HepG2 (cell line): ENCODE results near the gene ARPC1A. TPM values are rescaled to one million over a fixed set of nuclear protein-coding genes. Genes with fewer than 3 reads are reported as not detected.

Source experiments
- ARNT ChIP-seq: fragments of 450-650 bp; IDR thresholded peaks from 2 replicates; pipeline ENCODE4 v1.6.1; 2017
- CBX1 ChIP-seq: IDR thresholded peaks from one replicate; pipeline ENCODE4 v1.6.1; 2016; ENCODE audit warnings: antibody characterized with exemption, low read depth
- CREB3 ChIP-seq: sonication (generic); formaldehyde crosslinking; IDR thresholded peaks from 2 replicates; pipeline ENCODE4 v1.5.0; 2020; ENCODE audit warnings: missing genetic modification reagents
- DMAP1 ChIP-seq: IDR thresholded peaks from 2 replicates; pipeline ENCODE4 v1.6.1; 2016
- DNMT3B ChIP-seq: conservative IDR thresholded peaks from 2 replicates; pipeline ENCODE4 v1.6.1; 2016; ENCODE audit warnings: missing biosample characterization, control low read depth
- FLYWCH1 ChIP-seq: sonication (generic); formaldehyde crosslinking; IDR thresholded peaks from 2 replicates; pipeline ENCODE4 v1.8.1; 2023; ENCODE audit warnings: mild to moderate bottlenecking, missing genetic modification reagents
- GMEB2 ChIP-seq: IDR thresholded peaks from 2 replicates; pipeline ENCODE4 v1.6.1; 2016; ENCODE audit warnings: missing biosample characterization, missing genetic modification reagents, low read depth
- HDAC6 ChIP-seq: fragments of 200-600 bp; sonication (generic); IDR thresholded peaks from 2 replicates; pipeline ENCODE4 v1.7.0; 2017; ENCODE audit warnings: mild to moderate bottlenecking, antibody characterized with exemption, low read length, low read depth
- HIVEP1 ChIP-seq: sonication (generic); formaldehyde crosslinking; IDR thresholded peaks from 2 replicates; pipeline ENCODE4 v1.4.0; 2020; ENCODE audit warnings: mild to moderate bottlenecking, missing genetic modification reagents
- HNRNPUL1 ChIP-seq: fragments of 200-400 bp; formaldehyde crosslinking; IDR thresholded peaks from 2 replicates; pipeline ENCODE4 v1.6.1; 2017; ENCODE audit warnings: low read depth, mild to moderate bottlenecking, low read length, moderate library complexity
- HOXA7 ChIP-seq: sonication (generic); formaldehyde crosslinking; IDR thresholded peaks from 2 replicates; pipeline ENCODE4 v1.8.1; 2022; ENCODE audit warnings: mild to moderate bottlenecking, missing genetic modification reagents, moderate library complexity
- KAT8 ChIP-seq: IDR thresholded peaks from 2 replicates; pipeline ENCODE4 v1.6.1; 2016; ENCODE audit warnings: missing genetic modification reagents, missing compliant biosample characterization
- MEF2D ChIP-seq: sonication (generic); formaldehyde crosslinking; IDR thresholded peaks from 2 replicates; pipeline ENCODE4 v1.5.1; 2020; ENCODE audit warnings: mild to moderate bottlenecking, missing genetic modification reagents
- NR2F1 ChIP-seq, 2 experiments: fragments of 450-650 bp in 1 of 2; formaldehyde crosslinking in 1 of 2; IDR thresholded peaks; 2 replicates each; pipeline versions ENCODE4 v1.5.0 to v1.6.1; 2016 to 2020; ENCODE audit warnings: mild to moderate bottlenecking in 1 of 2, missing compliant biosample characterization in 1 of 2, missing genetic modification reagents in 1 of 2, moderate library complexity in 1 of 2
- RXRB ChIP-seq: IDR thresholded peaks from 2 replicates; pipeline ENCODE4 v1.6.1; 2016; ENCODE audit warnings: borderline replicate concordance, missing genetic modification reagents, missing compliant biosample characterization
- SP5 ChIP-seq: IDR thresholded peaks from 2 replicates; pipeline ENCODE4 v1.6.1; 2016; ENCODE audit warnings: low read depth, borderline replicate concordance
- TERF1 ChIP-seq: sonication (generic); formaldehyde crosslinking; IDR thresholded peaks from 2 replicates; pipeline ENCODE4 v1.8.0; 2022; ENCODE audit warnings: mild to moderate bottlenecking, missing genetic modification reagents, moderate library complexity
- TMF1 ChIP-seq: sonication (generic); formaldehyde crosslinking; IDR thresholded peaks from 2 replicates; pipeline ENCODE4 v1.8.1; 2022; ENCODE audit warnings: low read depth, missing genetic modification reagents
- U2AF2 ChIP-seq: fragments of 200-400 bp; formaldehyde crosslinking; IDR thresholded peaks from 2 replicates; pipeline ENCODE4 v1.6.1; 2017; ENCODE audit warnings: low read depth, mild to moderate bottlenecking, low read length
- ZFYVE20 ChIP-seq: sonication (generic); formaldehyde crosslinking; IDR thresholded peaks from 2 replicates; pipeline ENCODE4 v1.8.0; 2023; ENCODE audit warnings: low read depth, mild to moderate bottlenecking, moderate library complexity, missing genetic modification reagents, borderline replicate concordance
- ZNF180 ChIP-seq: sonication (generic); formaldehyde crosslinking; IDR thresholded peaks from 2 replicates; pipeline ENCODE4 v1.4.0; 2020; ENCODE audit warnings: low read depth, missing genetic modification reagents, borderline replicate concordance
- ZNF205 ChIP-seq: IDR thresholded peaks from 2 replicates; pipeline ENCODE4 v1.6.1; 2018; ENCODE audit warnings: missing biosample characterization, missing genetic modification reagents
- ZNF280B ChIP-seq: sonication (generic); formaldehyde crosslinking; IDR thresholded peaks from 2 replicates; pipeline ENCODE4 v1.5.0; 2020; ENCODE audit warnings: missing genetic modification reagents, mild to moderate bottlenecking, borderline replicate concordance
- ZNF3 ChIP-seq: IDR thresholded peaks from 2 replicates; pipeline ENCODE4 v1.7.0; 2017; ENCODE audit warnings: inconsistent platforms
- ZNF660 ChIP-seq: sonication (generic); formaldehyde crosslinking; IDR thresholded peaks from 2 replicates; pipeline ENCODE4 v1.5.1; 2020; ENCODE audit warnings: mild to moderate bottlenecking, low read depth, missing genetic modification reagents, borderline replicate concordance
- ZNF83 ChIP-seq: sonication (generic); formaldehyde crosslinking; IDR thresholded peaks from 2 replicates; pipeline ENCODE4 v1.4.0; 2020; ENCODE audit warnings: missing genetic modification reagents, mild to moderate bottlenecking, borderline replicate concordance
- polyA plus RNA-seq, 8 experiments: library from polyadenylated mRNA; depleted of rRNA in 3 of 8; stranded (reverse) in 7 of 8; unstranded in 1 of 8; fragments of >200 nt; fragmentation: Illumina TruSeq in 4 of 8; extraction: Trizol in 4 of 8; gene quantifications; 2 replicates each; pipeline versions ENCODE4 v1.2.1 to v1.2.3, GENCODE V29; 2011 to 2016; ENCODE audit warnings: low read depth in 4 of 8, missing spikeins in 1 of 8, mixed read lengths in 1 of 8; ENCODE audit not compliant: insufficient read depth in 1 of 8
- total RNA-seq, 5 experiments: library from RNA; depleted of rRNA; stranded (reverse); fragments of >200 nt; fragmentation: Illumina TruSeq; extraction: Trizol; gene quantifications; 2 replicates each; pipeline ENCODE4 v1.2.3, GENCODE V29; 2016; ENCODE audit warnings: low read depth in 1 of 5

The ARPC1A gene
- total and polyA plus RNA-seq, 2 of the 13 experiments (the other 11 are each of a cell fraction or from before 2014, with no cell fraction given), result 44.3 to 88.5 TPM

- TF ChIP-seq ZNF83 (CRISPR knock-in tag) (no peak), TERF1 (CRISPR knock-in tag) (no peak), SP5 (CRISPR knock-in tag) (no peak), ZNF3 (CRISPR knock-in tag) (no peak), CBX1 (no peak), HDAC6 (no peak), HNRNPUL1 (no peak), KAT8 (CRISPR knock-in tag) (no peak), ZNF660 (no peak), ARNT (no peak), RXRB (CRISPR knock-in tag) (no peak; the same call in 1 of the 2 replicates), NR2F1 (CRISPR knock-in tag; IDR thresholded peaks at IDR 0.05) (peak; percentile 35 to 58; a peak in 3 of 4 replicates), ZNF205 (CRISPR knock-in tag) (no peak), DNMT3B (no peak), U2AF2 (no peak), DMAP1 (CRISPR knock-in tag) (no peak), TMF1 (no peak), MEF2D (CRISPR knock-in tag) (no peak), ZNF280B (CRISPR knock-in tag) (no peak; the same call in 1 of the 2 replicates), FLYWCH1 (CRISPR knock-in tag) (no peak), HOXA7 (no peak), CREB3 (CRISPR knock-in tag) (no peak), ZFYVE20 (CRISPR knock-in tag) (no peak), ZNF180 (CRISPR knock-in tag) (no peak), GMEB2 (CRISPR knock-in tag) (no peak), HIVEP1 (CRISPR knock-in tag) (peak; percentile 64; the same call in 1 of the 2 replicates)
Observed at GRCh38 chr7:99380823-99381663, 55.3 kb downstream of the ARPC1A start (continued).
